ENCODE measurements around the gene GRN. TPM values are rescaled to one million over a fixed set of nuclear protein-coding genes. Genes with fewer than 3 reads are reported as not detected.

GRN gene
- total RNA-seq, 1 experiment from 2014 or later, result 400 TPM

DNA sequence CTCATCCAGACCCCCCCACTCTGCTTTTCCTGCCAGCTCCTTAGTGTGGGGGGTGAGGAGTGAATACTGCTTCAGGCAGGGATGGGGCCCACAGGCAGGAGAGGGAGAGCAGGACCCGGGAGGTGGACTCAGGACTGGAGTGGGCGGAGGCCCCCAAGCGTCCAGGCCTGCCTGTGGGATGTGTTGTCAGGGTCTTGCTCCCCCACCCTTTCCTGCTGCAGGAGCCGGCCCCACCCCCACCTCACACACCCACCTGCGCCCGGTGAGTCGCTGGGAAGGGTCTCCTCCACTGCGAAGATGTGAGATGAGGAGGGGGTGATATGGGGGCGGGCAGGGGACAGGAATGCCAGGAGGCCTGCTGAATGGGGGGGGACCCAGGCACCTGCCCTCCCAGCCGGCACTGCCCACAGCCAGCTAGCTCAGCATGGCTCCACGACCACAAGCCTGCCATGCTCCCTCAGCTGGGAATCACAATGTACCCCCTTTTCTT, 17.4 kb downstream of the GRN start:
- Histone ChIP-seq H3F3A (ENCODE audit: low read length, unreplicated experiment) (no peaks in the 10 kb centered on the region), H3K4me1 (ENCODE audit: insufficient read depth, low read length) (no peaks in the 10 kb centered on the region; the same call in 1 of the 2 replicates), H3K9me3 (ENCODE audit: low read length) (no peaks in the 10 kb centered on the region), H3K27me3 (ENCODE audit: low read length) (no peaks in the 10 kb centered on the region), H3K4me3 (ENCODE audit: low read length) (peak overlapping the region; percentile 87), H3K36me3 (ENCODE audit: low read depth, low read length) (no peaks in the 10 kb centered on the region), H3K9ac (ENCODE audit: low read length) (peak overlapping the region; percentile 72; the same call in 1 of the 2 replicates), H2AFZ (ENCODE audit: low read length) (peak overlapping the region; percentile 99), H3K79me2 (ENCODE audit: low read length) (no peaks in the 10 kb centered on the region), H3K4me2 (ENCODE audit: low read length) (peak overlapping the region; percentile 99), H4K20me1 (ENCODE audit: low read length) (no peaks in the 10 kb centered on the region), H3K27ac (ENCODE audit: low read length) (no peak overlapping the region), H3K9me2 (replicated peaks; ENCODE audit: low read length) (no peaks in the 10 kb centered on the region)
- intact Hi-C loops (cut with micrococcal nuclease), result no loop called here
- ATAC-seq (no peak), DNase-seq (no peak)
- BruUV-seq (replicated peaks), result no TSS peak
- ChIA-PET CTCF (interaction anchor here (0.6 to 0.7 kb wide), 2 partner anchors 20 to 281 kb away, joined by 3 read pairs; no protein-coding TSS in a partner anchor), POLR2A (ENCODE audit: unreplicated experiment) (no interaction called here)
- no peak for TF ChIP-seq EZH2phosphoT487 (IDR thresholded peaks at IDR 0.05; ENCODE audit: borderline replicate concordance, low read length)
- TF ChIP-seq, protein P1, sequence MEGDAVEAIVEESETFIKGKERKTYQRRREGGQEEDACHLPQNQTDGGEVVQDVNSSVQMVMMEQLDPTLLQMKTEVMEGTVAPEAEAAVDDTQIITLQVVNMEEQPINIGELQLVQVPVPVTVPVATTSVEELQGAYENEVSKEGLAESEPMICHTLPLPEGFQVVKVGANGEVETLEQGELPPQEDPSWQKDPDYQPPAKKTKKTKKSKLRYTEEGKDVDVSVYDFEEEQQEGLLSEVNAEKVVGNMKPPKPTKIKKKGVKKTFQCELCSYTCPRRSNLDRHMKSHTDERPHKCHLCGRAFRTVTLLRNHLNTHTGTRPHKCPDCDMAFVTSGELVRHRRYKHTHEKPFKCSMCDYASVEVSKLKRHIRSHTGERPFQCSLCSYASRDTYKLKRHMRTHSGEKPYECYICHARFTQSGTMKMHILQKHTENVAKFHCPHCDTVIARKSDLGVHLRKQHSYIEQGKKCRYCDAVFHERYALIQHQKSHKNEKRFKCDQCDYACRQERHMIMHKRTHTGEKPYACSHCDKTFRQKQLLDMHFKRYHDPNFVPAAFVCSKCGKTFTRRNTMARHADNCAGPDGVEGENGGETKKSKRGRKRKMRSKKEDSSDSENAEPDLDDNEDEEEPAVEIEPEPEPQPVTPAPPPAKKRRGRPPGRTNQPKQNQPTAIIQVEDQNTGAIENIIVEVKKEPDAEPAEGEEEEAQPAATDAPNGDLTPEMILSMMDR (conservative IDR thresholded peaks at IDR 0.05; ENCODE audit: low read depth, low read length), result no peak
- TF ChIP-seq EZH2 (IDR thresholded peaks at IDR 0.05; ENCODE audit: low read length, unreplicated experiment), result no peak

DNA sequence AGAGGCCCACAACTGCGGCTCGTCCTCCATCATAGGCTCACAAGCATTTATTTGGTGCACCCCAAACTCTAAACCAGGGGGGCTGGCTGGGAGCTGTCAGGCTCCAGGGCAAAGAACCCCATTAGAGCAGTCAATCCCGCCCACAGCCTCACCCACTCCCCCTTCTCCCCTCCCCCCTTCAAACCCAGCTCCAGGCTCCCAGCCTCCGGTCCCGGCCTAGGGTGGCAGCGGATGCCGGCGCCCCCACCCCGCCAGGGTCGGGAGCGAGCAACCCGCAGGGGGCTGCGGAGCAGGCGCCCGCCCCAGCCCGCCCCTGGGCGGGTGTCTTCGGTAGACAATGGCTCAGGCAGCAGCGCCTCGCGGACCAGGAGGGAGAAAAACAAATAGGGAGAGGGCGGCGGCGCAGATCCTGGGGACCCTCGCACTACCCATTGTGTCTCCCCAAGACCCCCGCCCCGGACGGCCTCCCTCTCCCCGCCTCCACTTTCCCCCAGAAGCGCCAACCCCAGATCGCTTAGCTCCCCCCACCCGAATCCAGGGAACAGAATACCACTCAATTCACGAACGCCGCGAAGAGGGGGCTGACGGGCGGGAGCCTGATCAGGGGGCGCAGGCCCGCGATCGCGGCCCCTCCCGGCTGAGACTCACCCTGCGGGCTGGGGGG, 18.0 kb downstream of the GRN start:
- no peaks in the 10 kb centered on the region for H3F3A ChIP-seq (ENCODE audit: low read length, unreplicated experiment)
- no peaks in the 10 kb centered on the region for H3K27me3 ChIP-seq (ENCODE audit: low read length)
- BruUV-seq (replicated peaks), result no TSS peak
- H3K4me3 ChIP-seq (ENCODE audit: low read length), result peak overlapping the region; percentile 87
- H4K20me1 ChIP-seq (ENCODE audit: low read length), result no peaks in the 10 kb centered on the region
- ATAC-seq (peak; percentile 55), DNase-seq (peak; percentile 28)
- no peak for TF ChIP-seq EZH2 (IDR thresholded peaks at IDR 0.05; ENCODE audit: low read length, unreplicated experiment)
- TF ChIP-seq, protein P1 (conservative IDR thresholded peaks at IDR 0.05; ENCODE audit: low read depth, low read length), result no peak
- no peak for TF ChIP-seq EZH2phosphoT487 (IDR thresholded peaks at IDR 0.05; ENCODE audit: borderline replicate concordance, low read length)
- no peaks in the 10 kb centered on the region for H3K36me3 ChIP-seq (ENCODE audit: low read depth, low read length)
- H3K4me2 ChIP-seq (ENCODE audit: low read length), result peak overlapping the region; percentile 99
- H3K79me2 ChIP-seq (ENCODE audit: low read length), result no peaks in the 10 kb centered on the region
- H3K9me2 ChIP-seq (replicated peaks; ENCODE audit: low read length), result no peaks in the 10 kb centered on the region
- H3K9ac ChIP-seq (ENCODE audit: low read length), result peak overlapping the region; percentile 72
- no peak overlapping the region for H3K27ac ChIP-seq (ENCODE audit: low read length)
- no peaks in the 10 kb centered on the region for H3K9me3 ChIP-seq (ENCODE audit: low read length)
- intact Hi-C loops (cut with micrococcal nuclease), result loop anchor here (1.0 kb wide), 1 partner anchor 18 kb away; the partner anchor contains the start of gene GRN
- H2AFZ ChIP-seq (ENCODE audit: low read length), result peak overlapping the region; percentile 99
- no peaks in the 10 kb centered on the region; the same call in 1 of the 2 replicates for H3K4me1 ChIP-seq (ENCODE audit: insufficient read depth, low read length)
- POLR2A ChIA-PET (ENCODE audit: unreplicated experiment), result interaction anchor here (0.6 to 0.7 kb wide), 2 partner anchors 195 to 247 kb away, joined by 3 to 9 read pairs; no protein-coding TSS in a partner anchor
- CTCF ChIA-PET, result interaction anchor here (0.6 to 1.0 kb wide), 11 partner anchors 13 to 364 kb away, joined by 3 to 20 read pairs (median 4); partner anchors contain the start of genes GRN and SLC25A39
